Neuron (in vitro differentiated cells): ENCODE data around the gene TRMT10C.

Experiments used
- H2AFZ ChIP-seq: one replicate; pipeline ENCODE4 v1.6.1; 2013; ENCODE audit warnings: low read depth, mild to moderate bottlenecking, inconsistent platforms, low read length, moderate library complexity
- H3K27me3 ChIP-seq: one replicate; pipeline ENCODE4 v1.6.1; 2013; ENCODE audit warnings: low read length; ENCODE audit not compliant: insufficient read depth
- H3K36me3 ChIP-seq: one replicate; pipeline ENCODE4 v1.6.1; 2013; ENCODE audit warnings: low read length; ENCODE audit not compliant: insufficient read depth
- H3K4me1 ChIP-seq: one replicate; pipeline ENCODE4 v1.6.1; 2013; ENCODE audit warnings: low read length; ENCODE audit not compliant: insufficient read depth
- H3K4me3 ChIP-seq: 2 replicates; pipeline ENCODE4 v1.5.1; 2013; ENCODE audit warnings: mild to moderate bottlenecking, low read length, moderate library complexity
- H3K9me3 ChIP-seq: one replicate; pipeline ENCODE4 v1.6.1; 2013; ENCODE audit warnings: low read length

The TRMT10C gene

GRCh38 chr3:101561630-101562328, at the start of gene TRMT10C:
TRMT10C (plus strand) TSS chr3:101561868; CDS start chr3:101564782, 2,914 bp downstream.
- H2AFZ ChIP-seq: peak within 1 kb of the TSS; percentile 27
- no peaks in the 10 kb centered on the region for H3K9me3 ChIP-seq
- peaks cover 9% of the 10 kb centered on the region for H3K4me1 ChIP-seq
- H3K27me3 ChIP-seq: peaks cover 6% of the 10 kb centered on the region
- H3K36me3 ChIP-seq: peaks cover 27% of the 10 kb centered on the region
- H3K4me3 ChIP-seq: peak within 1 kb of the TSS; percentile 74

- Histone ChIP-seq H3K9me3 (no peaks in the 10 kb centered on the region), H2AFZ (peak overlapping the region; percentile 95), H3K4me3 (peak overlapping the region; percentile 61), H3K27me3 (peaks cover 1% of the 10 kb centered on the region), H3K4me1 (peaks cover 7% of the 10 kb centered on the region), H3K36me3 (no peaks in the 10 kb centered on the region)
These were observed 49.3 kb upstream of the TRMT10C start for GRCh38 chr3:101512396-101512645.

- Histone ChIP-seq H3K9me3 (no peaks in the 10 kb centered on the region), H3K27me3 (peaks cover 3% of the 10 kb centered on the region), H3K36me3 (no peaks in the 10 kb centered on the region), H3K4me3 (peak within 1 kb of the TSS; percentile 61), H3K4me1 (peaks cover 7% of the 10 kb centered on the region), H2AFZ (peak within 1 kb of the TSS; percentile 95)
These were observed 48.8 kb upstream of the TRMT10C start, which contains the start of gene SENP7 for GRCh38 chr3:101512646-101513418. SENP7 (minus strand) TSS chr3:101513212; CDS start chr3:101513130, 82 bp downstream.

DNA sequence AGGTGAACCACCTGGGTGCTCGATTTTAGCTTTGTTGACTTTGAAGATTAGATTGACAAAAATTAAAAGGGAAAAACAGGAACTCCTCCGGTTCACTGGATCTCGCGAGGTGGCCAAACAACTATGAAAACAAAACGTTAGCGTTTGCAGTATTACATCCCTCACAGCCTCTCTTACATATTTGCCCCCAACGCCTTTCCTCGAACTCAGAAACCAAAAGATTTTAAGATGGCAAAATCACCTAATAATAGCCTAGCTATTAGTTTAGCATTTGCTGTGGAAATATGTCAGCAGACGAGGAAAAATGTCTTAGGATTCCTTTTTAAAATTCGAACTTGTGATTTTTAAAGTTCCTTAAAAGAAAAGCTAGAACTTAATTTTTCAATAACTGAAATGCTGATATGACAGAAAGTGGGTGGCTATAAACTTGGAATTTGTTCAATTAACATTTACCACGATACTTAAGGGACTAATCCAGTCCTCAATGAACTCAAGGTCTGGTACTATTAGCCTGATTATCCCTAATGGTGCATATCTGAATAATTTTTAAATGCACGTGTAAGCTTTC, 48.2 kb upstream of the TRMT10C start:
- H2AFZ ChIP-seq: peak overlapping the region; percentile 95

GRCh38 chr3:101518421-101518871, 43.2 kb upstream of the TRMT10C start:
- Histone ChIP-seq H3K27me3 (peaks cover 8% of the 10 kb centered on the region), H3K9me3 (no peaks in the 10 kb centered on the region), H3K4me3 (no peak overlapping the region), H3K4me1 (peaks cover 2% of the 10 kb centered on the region), H3K36me3 (no peaks in the 10 kb centered on the region), H2AFZ (no peak overlapping the region)

More for the DNA sequence above, 48.2 kb upstream of the TRMT10C start:
- peaks cover 7% of the 10 kb centered on the region for H3K4me1 ChIP-seq
- no peaks in the 10 kb centered on the region for H3K9me3 ChIP-seq
- H3K27me3 ChIP-seq: peaks cover 8% of the 10 kb centered on the region
- H3K4me3 ChIP-seq: peak overlapping the region; percentile 61
- H3K36me3 ChIP-seq: no peaks in the 10 kb centered on the region

GRCh38 chr3:101519685-101520365, 41.8 kb upstream of the TRMT10C start:
- Histone ChIP-seq H3K9me3 (no peaks in the 10 kb centered on the region), H3K27me3 (peaks cover 8% of the 10 kb centered on the region), H3K36me3 (no peaks in the 10 kb centered on the region), H2AFZ (no peak overlapping the region), H3K4me1 (no peaks in the 10 kb centered on the region), H3K4me3 (no peak overlapping the region)

DNA sequence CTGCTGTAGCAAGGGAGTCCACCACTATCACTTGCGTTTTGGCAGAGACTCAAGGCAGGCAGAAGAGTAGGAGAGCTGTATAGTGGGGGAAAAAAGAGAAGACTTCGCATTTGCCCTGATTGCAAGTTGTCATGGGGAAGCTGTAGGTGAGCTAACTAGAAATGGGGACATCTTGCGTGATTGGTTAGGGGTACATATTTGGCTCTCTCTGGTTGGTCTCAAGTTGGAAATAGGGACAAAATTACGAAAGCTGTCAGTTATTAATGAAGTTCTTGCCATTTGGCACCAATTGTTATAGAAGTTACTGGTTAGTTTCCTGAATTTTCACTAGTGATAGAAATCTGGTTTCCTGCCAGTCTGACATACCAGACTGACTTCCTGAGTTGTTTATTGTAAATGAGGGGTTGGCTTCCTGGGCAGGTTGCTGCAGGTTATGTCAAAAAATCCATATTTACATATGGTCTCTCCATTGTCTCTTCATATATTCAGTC, 40.4 kb upstream of the TRMT10C start:
- Histone ChIP-seq H3K4me1 (no peaks in the 10 kb centered on the region), H3K36me3 (no peaks in the 10 kb centered on the region), H2AFZ (no peak overlapping the region), H3K27me3 (peaks cover 8% of the 10 kb centered on the region), H3K9me3 (no peaks in the 10 kb centered on the region), H3K4me3 (no peak overlapping the region)

DNA sequence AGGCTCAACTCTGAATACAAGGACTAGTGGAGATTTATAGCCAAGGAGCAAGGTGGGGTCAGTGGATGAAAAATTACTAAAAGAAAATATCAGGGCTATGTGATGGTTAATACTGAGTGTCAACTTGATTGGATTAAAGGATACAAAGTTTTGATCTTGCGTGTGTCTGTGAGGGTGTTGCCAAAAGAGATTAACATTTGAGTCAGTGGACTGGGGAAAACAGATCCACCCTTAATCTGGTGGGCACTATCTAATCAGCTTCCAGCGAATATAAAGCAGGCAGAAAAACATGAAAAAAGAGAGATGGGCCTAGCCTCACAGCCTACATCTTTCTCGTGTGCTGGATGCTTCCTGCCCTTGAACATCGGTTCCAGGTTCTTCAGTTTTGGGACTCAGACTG, 34.2 kb upstream of the TRMT10C start:
- no peak overlapping the region for H2AFZ ChIP-seq
- no peaks in the 10 kb centered on the region for H3K27me3 ChIP-seq
- H3K9me3 ChIP-seq: no peaks in the 10 kb centered on the region
- H3K4me1 ChIP-seq: no peaks in the 10 kb centered on the region
- H3K4me3 ChIP-seq: no peak overlapping the region
- no peaks in the 10 kb centered on the region for H3K36me3 ChIP-seq

- Histone ChIP-seq H3K27me3 (no peaks in the 10 kb centered on the region), H3K36me3 (no peaks in the 10 kb centered on the region), H2AFZ (no peak overlapping the region), H3K4me1 (no peaks in the 10 kb centered on the region), H3K4me3 (no peak overlapping the region), H3K9me3 (no peaks in the 10 kb centered on the region)
These were observed 33.8 kb upstream of the TRMT10C start for GRCh38 chr3:101527906-101528305.

- no peaks in the 10 kb centered on the region for H3K9me3 ChIP-seq
- H3K27me3 ChIP-seq: no peaks in the 10 kb centered on the region
- H2AFZ ChIP-seq: no peak overlapping the region
- H3K4me3 ChIP-seq: no peak overlapping the region
- no peaks in the 10 kb centered on the region for H3K36me3 ChIP-seq
- no peaks in the 10 kb centered on the region for H3K4me1 ChIP-seq
These were observed 31.6 kb upstream of the TRMT10C start for GRCh38 chr3:101529816-101530685.

DNA sequence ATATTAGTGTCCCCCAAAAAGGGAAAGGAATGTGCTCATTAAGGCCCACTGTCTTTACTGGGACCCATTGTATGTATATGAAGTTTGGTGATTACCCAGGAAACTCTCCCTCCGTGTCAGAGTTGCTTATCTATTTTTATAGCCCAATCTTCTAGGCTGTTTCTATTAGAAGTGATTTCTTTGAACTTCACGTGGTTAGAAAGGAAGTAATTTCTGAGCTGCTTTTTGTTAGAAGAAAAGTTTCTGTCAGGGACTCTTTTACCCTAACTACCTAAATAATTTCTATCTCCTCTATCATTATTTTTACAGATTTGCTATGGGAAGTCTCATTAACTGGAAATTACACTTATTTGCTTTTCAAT, 31.0 kb upstream of the TRMT10C start:
- Histone ChIP-seq H3K9me3 (no peaks in the 10 kb centered on the region), H3K4me3 (no peak overlapping the region), H3K4me1 (no peaks in the 10 kb centered on the region), H3K36me3 (no peaks in the 10 kb centered on the region), H2AFZ (no peak overlapping the region), H3K27me3 (no peaks in the 10 kb centered on the region)

- Histone ChIP-seq H3K36me3 (no peaks in the 10 kb centered on the region), H2AFZ (no peak overlapping the region), H3K4me1 (no peaks in the 10 kb centered on the region), H3K9me3 (no peaks in the 10 kb centered on the region), H3K4me3 (no peak overlapping the region), H3K27me3 (no peaks in the 10 kb centered on the region)
These were observed 30.1 kb upstream of the TRMT10C start for GRCh38 chr3:101531473-101532086.
